Spleen (tissue), 7 donors: ENCODE results near the gene B3GALNT1.

ENCODE experiments used
- CTCF ChIP-seq, 11 experiments: fragments of 200-600 bp in 7 of 11; fragments of 450-650 bp in 4 of 11; sonication (generic) in 4 of 11; IDR thresholded peaks in 8 of 11; conservative IDR thresholded peaks in 3 of 11; 1 replicate in 7 of 11; 2 replicates in 4 of 11; pipeline versions ENCODE4 v1.4.0 to v1.8.0; 2016 to 2021; ENCODE audit warnings: antibody characterized with exemption in 11 of 11, inconsistent platforms in 4 of 11, mild to moderate bottlenecking in 1 of 11
- POLR2A ChIP-seq, 3 donors: fragments of 450-650 bp; IDR thresholded peaks; one replicate each; pipeline ENCODE4 v1.5.1; 2017; ENCODE audit warnings: antibody characterized with exemption in 3 of 3, mild to moderate bottlenecking in 1 of 3
- POLR2AphosphoS5 ChIP-seq, 3 donors: sonication (generic); formaldehyde crosslinking; IDR thresholded peaks; one replicate each; pipeline ENCODE4 v1.5.1; 2017; ENCODE audit warnings: antibody characterized with exemption in 3 of 3
- donor health status: DM: no; HTN: no; CAD: no; lungs with moderate emphysema.
- donor health status: DM: no; HTN: no; CAD: no.
- donor health status: DM: no; HTN: no; CAD: no.

- TF ChIP-seq CTCF (IDR thresholded peaks at IDR 0.05 in 8 of 11, conservative IDR thresholded peaks at IDR 0.05 in 3 of 11) (no peak), POLR2A (IDR thresholded peaks at IDR 0.05) (no peak), POLR2AphosphoS5 (IDR thresholded peaks at IDR 0.05) (no peak)
These were observed 44.4 kb upstream of the B3GALNT1 start for GRCh38 chr3:161149529-161149928.
